NCI-H146 treated with DMSO at 0.1 percent for 48 hours (cell line): ENCODE results near the gene C16orf92.
"Not testable (repeated sequence)": the region's sequence is repeated elsewhere in the genome, so short reads cannot be mapped to it uniquely, and the experiment has no call there.

Source experiments
- DNase-seq: peaks from one replicate; lab custom pipeline; 2025; ENCODE audit not compliant: unreplicated experiment; lab: John Stamatoyannopoulos, UW

The C16orf92 gene

DNA sequence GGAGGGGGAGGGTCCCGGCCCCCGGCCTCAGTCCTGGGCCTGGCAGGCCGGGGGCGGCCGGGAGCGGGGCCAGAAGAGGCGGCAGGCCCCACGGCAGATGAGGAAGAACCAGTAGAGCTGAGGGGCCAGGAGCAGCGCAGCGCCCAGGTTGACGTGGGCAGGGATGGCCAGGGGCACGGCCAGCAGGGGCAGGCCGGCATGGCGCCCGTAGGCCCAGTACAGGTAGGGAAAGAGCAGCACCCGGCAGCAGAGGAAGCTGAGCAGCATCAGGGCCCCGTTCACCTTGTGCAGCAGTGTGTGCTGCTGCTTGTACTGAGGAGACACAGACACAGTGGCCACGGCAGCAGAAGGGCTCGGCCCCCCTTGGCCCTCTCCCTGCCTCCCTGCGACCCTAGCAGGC is 2.2 kb downstream of the C16orf92 start:
- no peak for DNase-seq

GRCh38 chr16:30025574-30025973 is 2.6 kb downstream of the C16orf92 start:
- DNase-seq, result no peak

- DNase-seq, result no peak
These were observed 3.5 kb downstream of the C16orf92 start for GRCh38 chr16:30026449-30026848.

DNA sequence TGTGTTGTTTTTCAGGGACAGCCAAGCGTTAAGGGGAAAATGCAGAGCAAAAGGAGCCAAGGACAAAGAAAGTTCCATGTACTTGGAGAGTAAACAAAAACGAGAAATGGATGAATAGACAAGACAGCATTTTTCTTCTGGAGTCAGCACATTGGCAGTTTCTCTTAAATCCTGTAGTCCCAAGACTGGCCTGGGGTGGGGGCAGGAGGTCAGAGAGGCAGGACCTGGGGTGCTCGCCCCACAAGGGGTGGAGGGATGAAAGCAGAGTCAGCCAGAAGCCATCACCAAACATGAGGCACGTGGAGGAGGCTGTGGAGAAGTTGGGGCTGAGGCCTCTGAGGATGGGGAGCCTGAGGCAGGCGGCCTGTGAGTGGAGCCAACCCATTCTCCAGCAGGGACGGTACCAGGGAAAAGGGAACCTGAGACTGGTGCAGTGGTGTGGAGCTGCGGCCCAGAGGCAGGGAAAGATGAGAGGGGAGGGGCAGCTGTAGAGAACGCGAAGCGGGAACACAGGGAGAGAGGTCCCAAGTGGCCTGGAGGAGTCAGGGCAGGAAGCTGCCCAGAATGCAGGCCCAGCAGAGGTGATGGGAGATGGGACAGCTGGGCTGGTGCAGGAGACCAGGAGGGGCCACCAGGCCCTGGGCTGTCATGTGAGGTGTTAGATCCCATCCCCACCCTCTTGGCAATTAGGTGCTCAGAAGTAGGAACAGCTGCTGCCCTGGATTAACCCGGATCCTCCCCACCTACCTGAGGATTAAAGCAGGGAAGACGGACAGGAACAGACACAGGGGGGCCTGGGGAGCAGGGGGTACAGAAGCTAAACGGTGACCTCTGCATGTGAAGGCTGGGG is 4.8 kb downstream of the C16orf92 start:
- DNase-seq, result no peak

GRCh38 chr16:30028438-30029076 is 5.6 kb downstream of the C16orf92 start:
- DNase-seq, result no peak

DNA sequence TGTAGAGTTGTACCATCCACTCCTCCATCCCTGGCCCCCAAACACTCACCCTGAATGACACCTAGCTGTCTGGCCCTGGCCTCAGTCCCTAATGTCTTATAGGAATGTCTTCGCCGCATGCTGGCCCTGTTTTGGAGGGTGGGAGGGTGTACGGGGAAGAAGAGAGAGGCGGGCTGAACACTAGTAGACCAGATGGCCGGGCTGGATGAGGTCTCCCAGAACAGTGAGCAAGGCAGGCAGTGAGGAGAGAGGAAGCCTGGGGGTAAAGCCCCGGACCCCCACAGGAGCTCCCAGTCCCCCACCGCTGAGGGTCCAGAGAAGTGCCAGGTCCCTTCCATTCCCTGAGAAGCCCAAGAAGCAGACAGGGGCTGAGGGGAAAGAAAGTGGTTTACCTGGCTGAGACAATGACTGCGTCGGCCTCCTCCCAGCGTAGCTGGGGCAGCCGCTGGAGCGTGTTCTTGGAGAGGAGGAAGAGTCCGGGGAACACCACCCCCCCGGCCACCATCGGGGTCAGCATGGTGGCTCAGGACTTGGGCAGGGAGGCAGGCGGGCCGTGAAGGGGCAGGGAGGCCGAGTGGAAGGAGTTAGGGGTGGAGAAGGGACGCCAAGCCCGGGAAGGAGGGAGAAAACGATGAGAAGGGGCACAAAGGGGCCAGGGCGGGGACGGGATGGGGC is 7.2 kb downstream of the C16orf92 start:
- no peak for DNase-seq

GRCh38 chr16:30030841-30031413 is 7.9 kb downstream of the C16orf92 start, which contains the start of gene TLCD3B:
Gene TLCD3B (minus strand): TSS chr16:30031271. CDS start chr16:30030527, 744 bp downstream.
- DNase-seq, result peak; percentile 53

GRCh38 chr16:30031477-30031918 is 8.5 kb downstream of the C16orf92 start:
- DNase-seq, result no peak

DNA sequence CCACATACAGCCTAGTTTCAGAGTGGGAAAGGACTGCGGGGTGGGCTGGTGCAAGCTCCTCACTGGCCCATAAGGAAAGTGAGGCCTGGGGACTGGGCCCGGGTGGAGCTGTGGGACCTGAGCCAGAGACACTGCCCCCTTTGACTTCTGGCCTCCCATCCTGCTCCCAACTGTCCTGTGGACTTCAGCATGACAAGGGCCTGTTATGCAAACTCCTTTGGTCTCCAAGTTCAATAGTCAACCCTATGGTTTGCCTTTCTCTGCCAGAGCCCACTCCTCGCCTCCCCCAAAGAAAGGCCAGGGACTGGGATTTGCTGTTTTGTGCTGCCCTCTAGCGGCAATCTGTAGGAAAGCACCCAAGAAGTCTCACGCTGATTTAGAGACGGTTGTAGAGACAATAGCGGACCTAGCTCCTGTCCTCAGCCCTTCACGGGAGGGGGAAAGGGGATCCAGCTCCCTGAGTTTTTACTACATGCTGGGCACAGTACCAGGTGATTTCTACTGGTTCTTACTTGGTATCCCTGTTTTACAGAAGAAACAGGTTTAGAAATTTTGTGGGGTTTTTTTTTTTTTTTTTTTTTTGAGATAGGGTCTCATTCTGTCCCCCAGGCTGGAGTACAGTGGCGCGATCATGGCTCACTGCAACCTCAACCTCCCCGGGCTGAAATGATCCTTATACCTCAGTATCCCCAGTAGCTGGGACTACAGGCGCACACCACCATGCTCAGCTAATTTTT is 9.3 kb downstream of the C16orf92 start:
- DNase-seq, result peak; percentile 78

DNA sequence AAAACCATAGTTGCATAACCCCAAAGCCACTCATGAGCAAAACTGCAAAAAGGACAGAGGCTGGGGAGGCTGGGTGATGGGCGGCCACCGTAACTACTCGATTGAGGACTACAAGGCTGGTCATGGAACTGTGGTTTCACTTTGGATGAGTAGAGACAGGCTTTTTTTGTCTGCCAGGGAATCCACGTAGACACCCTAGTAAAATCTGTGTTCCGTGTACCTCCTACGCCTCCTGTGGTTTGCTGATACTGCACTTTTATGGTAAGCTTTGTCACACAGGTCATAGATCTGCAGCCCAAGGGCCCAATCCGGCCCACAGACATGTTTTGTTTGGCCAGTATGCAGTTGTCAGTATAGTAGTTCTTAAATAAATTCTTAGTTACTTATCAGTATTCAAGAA is 10.3 kb downstream of the C16orf92 start:
- no peak for DNase-seq

GRCh38 chr16:30040221-30040620 is 17.2 kb downstream of the C16orf92 start:
- no peak for DNase-seq

GRCh38 chr16:30040690-30041089 is 17.7 kb downstream of the C16orf92 start:
- not testable (repeated sequence) for DNase-seq

DNA sequence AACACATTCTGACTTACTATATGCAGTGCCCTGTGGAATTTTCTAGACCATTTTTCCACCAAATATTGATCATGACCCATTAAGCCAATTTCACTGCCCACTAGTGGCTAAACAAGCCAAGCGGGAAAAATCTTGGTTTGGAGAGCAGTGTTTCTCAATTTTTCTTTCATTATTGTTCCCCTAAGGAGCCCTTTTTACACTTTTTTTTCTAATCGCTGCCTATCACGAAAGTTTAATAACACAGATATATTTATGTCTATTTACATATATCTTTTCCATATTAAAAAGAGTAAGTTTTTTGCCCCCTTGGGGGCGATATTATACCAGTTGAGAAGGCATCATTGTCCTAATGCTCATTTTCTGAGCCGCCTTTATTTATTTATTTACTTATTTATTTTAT is 18.8 kb downstream of the C16orf92 start:
- no peak for DNase-seq

- DNase-seq, result no peak
These were observed 23.2 kb downstream of the C16orf92 start for GRCh38 chr16:30046178-30046577.

DNA sequence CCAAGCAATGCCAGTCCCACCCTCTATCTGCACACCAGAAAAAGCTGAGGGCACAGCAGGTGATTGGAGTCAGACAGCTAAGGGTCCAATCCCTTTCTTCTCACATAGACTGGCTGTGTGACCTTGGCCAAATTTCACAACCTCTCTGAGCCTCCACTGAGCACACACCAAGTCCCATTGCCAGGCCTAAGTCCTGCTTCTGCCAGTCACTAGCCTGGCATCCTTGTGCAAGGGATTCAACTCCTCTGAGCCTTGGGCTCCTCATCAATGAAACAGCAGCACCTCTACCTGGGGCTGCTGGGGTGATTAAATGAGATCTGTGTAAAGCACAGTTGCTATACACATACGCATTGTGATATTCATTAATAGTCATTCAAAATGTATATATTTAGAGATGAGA is 23.6 kb downstream of the C16orf92 start:
- no peak for DNase-seq

DNA sequence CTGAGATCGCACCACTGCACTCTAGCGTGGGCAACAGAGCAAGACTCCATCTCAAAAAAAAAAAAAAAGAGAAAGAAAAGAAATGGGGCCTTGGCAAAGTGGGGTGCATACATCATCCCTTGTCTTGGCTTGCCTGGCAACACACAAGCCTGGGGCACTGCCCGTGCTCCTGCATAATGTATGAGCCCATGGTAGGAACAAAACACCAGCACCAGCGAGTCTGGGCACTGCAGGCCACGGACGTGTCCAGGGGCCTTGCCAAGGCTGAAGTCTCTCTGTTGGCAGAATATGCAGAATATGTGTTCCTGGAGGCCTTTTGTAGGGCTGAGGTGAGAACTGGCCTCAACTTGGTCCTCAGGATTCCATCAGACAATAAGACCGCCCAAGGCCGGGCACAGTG is 26.9 kb downstream of the C16orf92 start:
- no peak for DNase-seq

GRCh38 chr16:30051518-30051917 is 28.5 kb downstream of the C16orf92 start:
- DNase-seq, result no peak

- DNase-seq, result peak; percentile 96
These were observed 29.8 kb downstream of the C16orf92 start for GRCh38 chr16:30052671-30053372.

DNA sequence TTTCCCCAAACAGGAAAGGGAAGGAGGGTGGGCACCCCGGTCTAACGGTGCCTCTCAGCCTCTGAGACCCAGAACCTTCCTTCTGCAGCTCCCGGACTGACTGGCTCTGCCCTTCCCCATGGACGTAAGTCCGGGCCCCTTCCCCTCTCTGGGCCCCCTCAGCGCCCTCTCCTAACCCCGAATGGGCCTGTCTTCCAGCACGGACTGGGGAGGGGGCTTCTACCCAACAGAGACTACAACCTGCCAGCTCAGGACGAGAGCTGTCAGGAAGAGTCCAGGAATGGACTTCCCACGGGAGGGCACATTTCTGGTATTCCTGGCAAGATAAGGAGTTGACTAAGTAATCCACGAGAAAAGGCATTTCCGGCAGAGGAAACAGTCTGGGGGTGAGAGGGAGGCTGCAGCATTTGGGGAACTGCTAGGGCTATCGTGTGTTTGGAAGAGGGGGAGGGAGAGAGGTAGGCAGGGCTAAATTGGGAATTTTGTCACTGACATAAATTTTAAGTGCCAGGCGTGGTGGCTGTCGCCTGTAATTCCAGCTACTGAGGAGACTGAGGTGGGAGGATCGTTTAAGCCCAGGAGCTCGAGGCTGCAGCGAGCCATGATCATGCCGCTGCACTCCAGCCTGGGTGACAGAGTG is 30.5 kb downstream of the C16orf92 start:
- no peak for DNase-seq

DNA sequence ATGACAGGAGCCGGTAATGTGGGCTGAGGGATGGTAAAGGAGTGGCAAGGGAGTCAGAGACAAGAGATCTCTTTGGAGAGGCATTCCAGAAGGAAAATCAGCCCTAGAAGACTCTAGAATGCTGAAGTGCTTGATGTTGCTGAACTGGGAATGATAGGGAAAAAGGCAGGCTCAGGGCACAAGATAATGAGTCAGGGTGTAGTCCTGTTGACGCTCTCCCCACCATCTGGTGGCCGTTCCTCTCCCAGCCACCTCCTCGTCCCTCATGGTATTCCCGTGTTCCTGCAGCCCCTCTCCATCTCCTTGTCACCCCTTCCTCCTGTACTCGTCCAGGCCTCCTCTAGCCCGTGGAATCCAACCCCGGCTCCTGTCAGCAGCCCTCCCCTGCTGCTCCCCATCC is 31.5 kb downstream of the C16orf92 start:
- no peak for DNase-seq
